Body of pancreas (tissue), 4 donors: ENCODE data around the gene ZNF407. TPM values are rescaled to one million over a fixed set of nuclear protein-coding genes. Genes with fewer than 3 reads are reported as not detected.

Experiments used
- ATAC-seq: fragments of 150-250 bp; one replicate; pipeline ENCODE4 v1.9.1; 2016
- DNase-seq, 4 donors: peaks; one replicate each; pipeline ENCODE4 v3.0.0-alpha.2; 2019
- H3K27ac ChIP-seq, 4 donors: fragments of 200-600 bp; sonication (generic); 1 replicate in 3 of 4; 2 replicates in 1 of 4; pipeline versions ENCODE4 v1.5.1 to v1.6.1; 2016 to 2019; ENCODE audit warnings: mild to moderate bottlenecking in 1 of 4, mixed read lengths in 1 of 4, moderate library complexity in 1 of 4
- H3K27me3 ChIP-seq, 2 donors: fragments of 200-600 bp; sonication (generic); one replicate each; pipeline ENCODE4 v1.6.0; 2016; ENCODE audit warnings: mild to moderate bottlenecking in 1 of 2
- H3K36me3 ChIP-seq, 2 donors: fragments of 200-600 bp; sonication (generic); replicated peaks in 1 of 2; 2 replicates each; pipeline ENCODE4 v1.5.1; 2016; ENCODE audit warnings: low read depth in 2 of 2; ENCODE audit not compliant: insufficient read depth in 1 of 2
- H3K4me1 ChIP-seq: fragments of 200-600 bp; sonication (generic); one replicate; pipeline ENCODE4 v1.6.0; 2016
- H3K4me3 ChIP-seq, 2 donors: fragments of 200-600 bp; sonication (generic); 1 replicate in 1 of 2; 2 replicates in 1 of 2; pipeline ENCODE4 v1.5.1; 2016 to 2019
- H3K9me3 ChIP-seq, 3 donors: fragments of 200-600 bp; sonication (generic); 1 replicate in 2 of 3; 2 replicates in 1 of 3; pipeline ENCODE4 v1.5.1; 2016
- CTCF ChIP-seq, 7 experiments: fragments of 450-650 bp in 4 of 7; fragments of 200-600 bp in 3 of 7; sonication (generic) in 3 of 7; IDR thresholded peaks; one replicate each; pipeline ENCODE4 v1.5.1; 2016 to 2019; ENCODE audit warnings: antibody characterized with exemption in 7 of 7
- POLR2A ChIP-seq, 3 donors: fragments of 450-650 bp; IDR thresholded peaks; one replicate each; pipeline ENCODE4 v1.6.1; 2016; ENCODE audit warnings: antibody characterized with exemption in 3 of 3, mild to moderate bottlenecking in 2 of 3
- WGBS, 2 donors: methylation state at CpG; one replicate each; pipeline ENCODE4 v1.1.5; 2017; 5-methylcytosine and 5-hydroxymethylcytosine counted together
- intact Hi-C: fragments of 100-400 bp; cut with DNase I; formaldehyde crosslinking; loops from one replicate; pipeline ENCODE4 v1.15.1; 2023
- total RNA-seq, 2 donors: library from RNA; depleted of rRNA; stranded (reverse); fragments of >200 nt; gene quantifications; one replicate each; pipeline ENCODE4 v1.1.0, GENCODE V29; 2016

The ZNF407 gene
- total RNA-seq, 2 donors from 2014 or later: 14.3 to 19.1 TPM

- no peak overlapping the region for H3K4me3 ChIP-seq
- no peaks in the 10 kb centered on the region for H3K4me1 ChIP-seq
- ATAC-seq (no peak), DNase-seq (no peak)
- intact Hi-C loops: no loop called here
- H3K27ac ChIP-seq: no peak overlapping the region
- WGBS, 2 donors: 93 to 96% methylated on average over 3 of the region's 3 CpGs
- no peaks in the 10 kb centered on the region for H3K27me3 ChIP-seq
- TF ChIP-seq CTCF (IDR thresholded peaks at IDR 0.05) (no peak), POLR2A (IDR thresholded peaks at IDR 0.05) (no peak)
- H3K36me3 ChIP-seq: no peaks in the 10 kb centered on the region
- H3K9me3 ChIP-seq: no peaks in the 10 kb centered on the region
Observed at GRCh38 chr18:74820160-74820780, 222.6 kb downstream of the ZNF407 start.

- intact Hi-C loops: no loop called here
Observed at GRCh38 chr18:74825460-74825859, 227.8 kb downstream of the ZNF407 start.

GRCh38 chr18:74826572-74826971 is 228.9 kb downstream of the ZNF407 start:
- Histone ChIP-seq H3K4me1 (no peaks in the 10 kb centered on the region), H3K27me3 (no peaks in the 10 kb centered on the region), H3K36me3 (no peaks in the 10 kb centered on the region), H3K27ac (no peak overlapping the region), H3K4me3 (no peak overlapping the region), H3K9me3 (no peaks in the 10 kb centered on the region)
- TF ChIP-seq CTCF (IDR thresholded peaks at IDR 0.05): no peak
- TF ChIP-seq POLR2A (IDR thresholded peaks at IDR 0.05): no peak
- DNase-seq (no peak), ATAC-seq (no peak)
- 84 to 86% methylated on average over 5 of the region's 5 CpGs for WGBS, 2 donors
- intact Hi-C loops: no loop called here

More at GRCh38 chr18:74825460-74825859, 227.8 kb downstream of the ZNF407 start:
- H3K27me3 ChIP-seq: no peaks in the 10 kb centered on the region
- H3K36me3 ChIP-seq: no peaks in the 10 kb centered on the region
- no peaks in the 10 kb centered on the region for H3K4me1 ChIP-seq
- no peak for ATAC-seq
- WGBS, 2 donors: 86 to 88% methylated on average over 1 of the region's 1 CpG
- no peak for TF ChIP-seq POLR2A (IDR thresholded peaks at IDR 0.05)
- no peak for TF ChIP-seq CTCF (IDR thresholded peaks at IDR 0.05)
- H3K27ac ChIP-seq: no peak overlapping the region
- no peak overlapping the region for H3K4me3 ChIP-seq
- H3K9me3 ChIP-seq: no peaks in the 10 kb centered on the region
- DNase-seq: no peak

- intact Hi-C loops: no loop called here
- WGBS, 2 donors: 80 to 89% methylated on average over 3 of the region's 3 CpGs
- DNase-seq: no peak
- H3K4me3 ChIP-seq: no peak overlapping the region
- no peak overlapping the region for H3K27ac ChIP-seq
- H3K27me3 ChIP-seq: no peaks in the 10 kb centered on the region
- TF ChIP-seq CTCF (IDR thresholded peaks at IDR 0.05) (no peak), POLR2A (IDR thresholded peaks at IDR 0.05) (no peak)
- no peaks in the 10 kb centered on the region for H3K9me3 ChIP-seq
- ATAC-seq: no peak
- H3K4me1 ChIP-seq: no peaks in the 10 kb centered on the region
- H3K36me3 ChIP-seq: no peaks in the 10 kb centered on the region
Observed at GRCh38 chr18:74828200-74828599, 230.5 kb downstream of the ZNF407 start.

- DNase-seq (no peak), ATAC-seq (no peak)
- Histone ChIP-seq H3K4me3 (no peak overlapping the region), H3K27me3 (no peaks in the 10 kb centered on the region), H3K27ac (no peak overlapping the region), H3K36me3 (no peaks in the 10 kb centered on the region), H3K4me1 (no peaks in the 10 kb centered on the region), H3K9me3 (no peaks in the 10 kb centered on the region)
- TF ChIP-seq POLR2A (IDR thresholded peaks at IDR 0.05) (no peak), CTCF (IDR thresholded peaks at IDR 0.05) (no peak)
- intact Hi-C loops: no loop called here
- WGBS, 2 donors: 91 to 93% methylated on average over 13 of the region's 13 CpGs
Observed at GRCh38 chr18:74831571-74832250, 234.0 kb downstream of the ZNF407 start.
